ENCODE measurements around the gene LAMC2. TPM values are rescaled to one million over a fixed set of nuclear protein-coding genes. Genes with fewer than 3 reads are reported as not detected.

The LAMC2 gene
- polyA plus RNA-seq, 1 donor (not counting 4 experiments of a cell fraction or from before 2014, with no cell fraction given): 1,627 TPM

DNA sequence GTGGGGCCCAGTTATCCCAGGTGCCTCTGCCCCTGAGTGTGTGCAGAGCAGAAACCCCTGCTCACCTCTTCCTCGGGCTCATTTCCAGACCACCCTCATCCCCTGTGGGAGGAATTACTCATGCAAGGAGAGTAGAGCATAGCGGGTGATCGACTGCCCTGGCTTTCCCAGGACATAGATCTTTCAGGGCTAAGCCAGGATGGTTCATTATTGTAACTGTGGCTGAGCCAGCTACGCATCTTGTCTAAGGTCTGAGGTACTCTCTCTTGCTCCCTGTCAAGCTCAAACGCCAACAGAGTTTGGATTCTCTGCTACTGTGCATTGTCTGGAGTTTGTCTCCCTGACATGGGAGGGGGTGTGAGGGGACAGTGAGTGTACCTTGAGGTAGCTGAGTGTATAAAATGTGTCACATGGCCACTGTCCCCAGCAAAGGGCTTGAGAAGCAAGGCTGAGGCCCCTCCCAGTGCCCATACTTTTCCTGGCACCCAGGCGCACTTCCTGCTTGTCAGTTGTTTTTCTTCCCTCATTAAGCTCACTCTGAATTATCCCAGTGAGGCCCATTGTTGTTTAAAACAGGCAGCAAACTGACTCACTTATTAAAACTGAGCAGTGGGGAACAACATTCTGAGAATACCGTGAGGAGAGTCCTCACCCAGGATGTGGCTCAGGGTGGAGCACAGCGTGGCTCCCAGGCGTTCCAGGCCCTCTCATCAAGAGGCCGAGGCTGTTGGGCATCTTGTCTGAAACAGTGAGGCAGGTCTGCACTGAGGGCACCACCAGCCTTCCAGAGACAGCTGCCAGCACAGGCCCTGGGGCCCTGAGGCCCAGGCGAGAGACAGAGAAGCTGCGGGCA is 92.9 kb downstream of the LAMC2 start:
- H3K9me1 ChIP-seq (ENCODE audit: control insufficient read depth, extremely low read depth, insufficient read depth, low read length): no peaks in the 10 kb centered on the region
- peak overlapping the region; percentile 75 for H2AFZ ChIP-seq (ENCODE audit: control insufficient read depth, low read length)
- DNase-seq (ENCODE audit: low read depth, low spot score) (peak; percentile 87), FAIRE-seq (peak; percentile 97)
- peak overlapping the region in 1 of 3 experiments; percentile 9 for H3K4me3 ChIP-seq (ENCODE audit: control insufficient read depth in 2 of 3, extremely low read depth in 1 of 3, insufficient read depth in 2 of 3, low read depth in 1 of 3, low read length in 3 of 3)
- no peaks in the 10 kb centered on the region for H3K9me3 ChIP-seq (ENCODE audit: control insufficient read depth, low read depth, low read length)
- no peak for TF ChIP-seq EZH2 (IDR thresholded peaks at IDR 0.05; ENCODE audit: low read length)
- TF ChIP-seq, protein P1, sequence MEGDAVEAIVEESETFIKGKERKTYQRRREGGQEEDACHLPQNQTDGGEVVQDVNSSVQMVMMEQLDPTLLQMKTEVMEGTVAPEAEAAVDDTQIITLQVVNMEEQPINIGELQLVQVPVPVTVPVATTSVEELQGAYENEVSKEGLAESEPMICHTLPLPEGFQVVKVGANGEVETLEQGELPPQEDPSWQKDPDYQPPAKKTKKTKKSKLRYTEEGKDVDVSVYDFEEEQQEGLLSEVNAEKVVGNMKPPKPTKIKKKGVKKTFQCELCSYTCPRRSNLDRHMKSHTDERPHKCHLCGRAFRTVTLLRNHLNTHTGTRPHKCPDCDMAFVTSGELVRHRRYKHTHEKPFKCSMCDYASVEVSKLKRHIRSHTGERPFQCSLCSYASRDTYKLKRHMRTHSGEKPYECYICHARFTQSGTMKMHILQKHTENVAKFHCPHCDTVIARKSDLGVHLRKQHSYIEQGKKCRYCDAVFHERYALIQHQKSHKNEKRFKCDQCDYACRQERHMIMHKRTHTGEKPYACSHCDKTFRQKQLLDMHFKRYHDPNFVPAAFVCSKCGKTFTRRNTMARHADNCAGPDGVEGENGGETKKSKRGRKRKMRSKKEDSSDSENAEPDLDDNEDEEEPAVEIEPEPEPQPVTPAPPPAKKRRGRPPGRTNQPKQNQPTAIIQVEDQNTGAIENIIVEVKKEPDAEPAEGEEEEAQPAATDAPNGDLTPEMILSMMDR (optimal IDR thresholded peaks at IDR 0.05 in 1 of 3, IDR thresholded peaks at IDR 0.05 in 1 of 3, conservative IDR thresholded peaks at IDR 0.05 in 1 of 3; ENCODE audit: extremely low read depth in 1 of 3, insufficient read depth in 2 of 3, low read length in 3 of 3): no peak
- no peaks in the 10 kb centered on the region for H3K79me2 ChIP-seq (ENCODE audit: control insufficient read depth, insufficient read depth, low read length)
- H3K27ac ChIP-seq (ENCODE audit: control insufficient read depth, insufficient read depth, low read length): peak overlapping the region; percentile 97
- H3K27me3 ChIP-seq (ENCODE audit: control insufficient read depth, extremely low read depth, insufficient read depth, low read length): no peaks in the 10 kb centered on the region
- dilution Hi-C loops (cut with MboI; ENCODE audit: extremely low pct_ligation_motif_present, low sequenced_read_pairs): no loop called here
- no peaks in the 10 kb centered on the region for H4K20me1 ChIP-seq (ENCODE audit: control insufficient read depth, extremely low read depth, insufficient read depth, low read length)
- peak overlapping the region; percentile 60 for H3K4me2 ChIP-seq (ENCODE audit: control insufficient read depth, extremely low read depth, insufficient read depth, low read depth, low read length)
- no peaks in the 10 kb centered on the region for H3K36me3 ChIP-seq (ENCODE audit: control insufficient read depth in 2 of 2, extremely low read depth in 1 of 2, insufficient read depth in 2 of 2, low read length in 2 of 2)
- H3K9ac ChIP-seq (ENCODE audit: control insufficient read depth, extremely low read depth, insufficient read depth, low read length): peak overlapping the region; percentile 85
- peaks cover 59% of the 10 kb centered on the region for H3K4me1 ChIP-seq (ENCODE audit: control insufficient read depth, extremely low read depth, insufficient read depth, low read length)

DNA sequence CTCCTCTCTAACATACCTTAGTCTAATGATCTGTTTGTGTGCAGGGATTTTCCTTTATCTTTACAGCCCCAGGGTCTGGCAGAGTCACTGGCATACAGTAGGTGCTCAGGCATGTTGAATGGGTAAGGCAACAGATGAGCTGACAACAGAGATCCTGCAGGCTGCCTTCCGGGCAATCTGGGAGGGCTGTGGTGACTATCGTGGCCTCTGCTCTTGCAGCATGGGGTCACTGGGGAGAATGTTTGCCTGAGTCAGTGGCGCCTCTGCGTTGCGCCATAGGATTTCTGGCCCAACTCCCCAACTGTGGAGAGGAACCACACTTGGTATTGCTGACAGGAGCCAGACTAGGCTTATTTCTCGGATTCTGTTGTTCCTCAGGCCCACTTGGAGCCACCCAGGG is 93.8 kb downstream of the LAMC2 start:
- Histone ChIP-seq H3K4me3 (ENCODE audit: control insufficient read depth in 2 of 3, extremely low read depth in 1 of 3, insufficient read depth in 2 of 3, low read depth in 1 of 3, low read length in 3 of 3) (no peak overlapping the region), H3K27me3 (ENCODE audit: control insufficient read depth, extremely low read depth, insufficient read depth, low read length) (no peaks in the 10 kb centered on the region), H2AFZ (ENCODE audit: control insufficient read depth, low read length) (no peak overlapping the region), H3K27ac (ENCODE audit: control insufficient read depth, insufficient read depth, low read length) (peak overlapping the region; percentile 97), H3K9me1 (ENCODE audit: control insufficient read depth, extremely low read depth, insufficient read depth, low read length) (no peaks in the 10 kb centered on the region), H3K36me3 (ENCODE audit: control insufficient read depth in 2 of 2, extremely low read depth in 1 of 2, insufficient read depth in 2 of 2, low read length in 2 of 2) (no peaks in the 10 kb centered on the region), H4K20me1 (ENCODE audit: control insufficient read depth, extremely low read depth, insufficient read depth, low read length) (no peaks in the 10 kb centered on the region), H3K9me3 (ENCODE audit: control insufficient read depth, low read depth, low read length) (no peaks in the 10 kb centered on the region), H3K4me2 (ENCODE audit: control insufficient read depth, extremely low read depth, insufficient read depth, low read depth, low read length) (peak overlapping the region; percentile 60), H3K9ac (ENCODE audit: control insufficient read depth, extremely low read depth, insufficient read depth, low read length) (peak overlapping the region; percentile 85), H3K79me2 (ENCODE audit: control insufficient read depth, insufficient read depth, low read length) (no peaks in the 10 kb centered on the region), H3K4me1 (ENCODE audit: control insufficient read depth, extremely low read depth, insufficient read depth, low read length) (peaks cover 63% of the 10 kb centered on the region)
- FAIRE-seq (peak; percentile 97), DNase-seq (ENCODE audit: low read depth, low spot score) (peak; percentile 98)
- no peak for TF ChIP-seq EZH2 (IDR thresholded peaks at IDR 0.05; ENCODE audit: low read length)
- TF ChIP-seq, protein P1 (optimal IDR thresholded peaks at IDR 0.05 in 1 of 3, IDR thresholded peaks at IDR 0.05 in 1 of 3, conservative IDR thresholded peaks at IDR 0.05 in 1 of 3; ENCODE audit: extremely low read depth in 1 of 3, insufficient read depth in 2 of 3, low read length in 3 of 3): no peak
- dilution Hi-C loops (cut with MboI; ENCODE audit: extremely low pct_ligation_motif_present, low sequenced_read_pairs): no loop called here
